Duodenal mucosa (tissue), 2 donors: ENCODE measurements around the gene CLDN5.

Experiments
- H3K27ac ChIP-seq: one replicate; pipeline ENCODE4 v1.7.0; 2013; ENCODE audit warnings: low read depth, low read length
- H3K27me3 ChIP-seq, 2 donors: one replicate each; pipeline ENCODE4 v1.7.0; 2013; ENCODE audit warnings: low read length in 2 of 2, control low read depth in 1 of 2; ENCODE audit not compliant: insufficient read depth in 2 of 2, control insufficient read depth in 1 of 2
- H3K36me3 ChIP-seq, 2 donors: one replicate each; pipeline ENCODE4 v1.7.0; 2013; ENCODE audit warnings: low read length in 2 of 2, control low read depth in 1 of 2; ENCODE audit not compliant: insufficient read depth in 2 of 2, control insufficient read depth in 1 of 2
- H3K4me1 ChIP-seq, 2 donors: one replicate each; pipeline ENCODE4 v1.7.0; 2013; ENCODE audit warnings: low read length in 2 of 2, control low read depth in 1 of 2; ENCODE audit not compliant: insufficient read depth in 2 of 2, control insufficient read depth in 1 of 2
- H3K4me3 ChIP-seq, 2 donors: one replicate each; pipeline ENCODE4 v1.7.0; 2013; ENCODE audit warnings: low read length in 2 of 2, low read depth in 1 of 2
- H3K9ac ChIP-seq, 2 donors: one replicate each; pipeline ENCODE4 v1.7.0; 2013; ENCODE audit warnings: low read length in 2 of 2, low read depth in 1 of 2
- H3K9me3 ChIP-seq, 2 donors: one replicate each; pipeline ENCODE4 v1.7.0; 2013; ENCODE audit warnings: low read length in 2 of 2, control low read depth in 1 of 2; ENCODE audit not compliant: control insufficient read depth in 1 of 2

CLDN5 gene

DNA sequence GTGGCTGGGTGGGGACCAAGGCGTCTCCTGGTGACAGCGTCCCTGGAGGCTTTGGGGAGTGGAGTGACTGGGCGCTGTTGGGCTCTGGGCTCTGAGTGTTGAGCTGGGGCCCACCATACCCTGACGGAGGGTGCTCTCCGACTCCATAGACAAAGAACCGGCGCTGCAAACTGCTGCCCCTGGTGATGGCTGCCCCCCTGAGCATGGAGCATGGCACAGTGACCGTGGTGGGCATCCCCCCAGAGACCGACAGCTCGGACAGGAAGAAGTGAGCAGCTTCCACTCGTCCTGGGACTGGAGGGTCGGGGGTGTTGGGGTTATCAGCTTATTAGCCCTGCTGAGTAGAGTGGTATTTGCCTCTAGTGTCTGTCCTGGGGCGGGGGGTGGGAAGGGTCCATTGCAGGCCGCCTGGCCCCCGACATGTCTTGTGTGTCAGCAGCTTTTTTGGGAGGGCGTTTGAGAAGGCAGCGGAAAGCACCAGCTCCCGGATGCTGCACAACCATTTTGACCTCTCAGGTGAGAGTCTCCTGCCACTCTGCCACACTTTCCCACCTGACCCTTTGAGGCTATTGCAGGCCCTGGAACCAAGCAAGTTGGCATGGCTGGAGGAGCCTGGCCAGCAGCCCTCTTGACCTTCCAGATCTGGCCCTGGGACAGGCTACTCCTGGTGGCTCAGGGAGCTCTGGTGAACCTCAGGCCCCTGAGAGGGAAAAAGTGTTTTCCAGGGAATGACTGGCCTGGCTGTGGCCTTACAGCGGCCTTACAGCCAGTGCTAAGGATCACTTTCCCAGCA, 7.6 kb downstream of the CLDN5 start:
- no peaks in the 10 kb centered on the region for H3K9me3 ChIP-seq
- no peak overlapping the region for H3K27ac ChIP-seq
- no peaks in the 10 kb centered on the region for H3K4me1 ChIP-seq
- H3K9ac ChIP-seq, result no peak overlapping the region
- no peak overlapping the region for H3K4me3 ChIP-seq
- no peaks in the 10 kb centered on the region for H3K27me3 ChIP-seq
- H3K36me3 ChIP-seq, result peaks cover 0 to 7% of the 10 kb centered on the region in 2 donors

DNA sequence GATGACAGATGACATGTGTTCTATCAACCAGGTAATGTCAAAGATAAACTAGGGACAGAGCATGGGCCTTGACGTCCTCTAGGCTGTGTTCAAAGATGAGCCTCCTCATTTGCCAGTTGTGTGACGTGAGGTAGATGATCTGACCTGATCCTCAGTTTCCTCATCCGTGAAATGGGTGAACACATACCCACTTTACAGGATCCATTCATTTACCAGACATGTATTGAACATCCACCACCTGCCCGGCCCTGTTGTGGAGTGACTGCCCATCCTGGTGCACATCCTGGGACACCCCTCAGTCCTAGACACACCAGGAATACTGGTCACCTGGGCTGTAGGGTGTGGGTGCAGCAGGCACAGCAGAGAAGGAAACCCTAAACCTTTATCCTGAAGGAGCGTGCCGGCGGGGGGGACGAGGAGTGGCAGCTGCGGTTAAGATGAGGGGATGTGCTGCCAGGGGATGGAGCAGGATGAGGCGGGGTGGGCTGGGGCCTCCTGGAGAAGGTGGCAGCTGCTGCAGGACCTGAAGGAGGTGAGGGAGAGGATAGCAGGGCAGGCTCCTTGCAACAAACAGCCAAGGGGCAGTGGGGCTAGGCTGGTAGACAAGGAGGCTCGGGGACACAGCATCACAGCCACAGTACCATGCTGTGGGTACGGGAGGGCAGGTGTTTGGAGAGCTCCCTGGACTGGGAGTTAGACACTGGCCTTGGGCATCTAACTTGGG, 8.4 kb downstream of the CLDN5 start:
- Histone ChIP-seq H3K4me1 (no peaks in the 10 kb centered on the region), H3K4me3 (no peak overlapping the region), H3K36me3 (peaks cover 0 to 7% of the 10 kb centered on the region in 2 donors), H3K9ac (no peak overlapping the region), H3K27ac (no peak overlapping the region), H3K27me3 (no peaks in the 10 kb centered on the region), H3K9me3 (no peaks in the 10 kb centered on the region)

DNA sequence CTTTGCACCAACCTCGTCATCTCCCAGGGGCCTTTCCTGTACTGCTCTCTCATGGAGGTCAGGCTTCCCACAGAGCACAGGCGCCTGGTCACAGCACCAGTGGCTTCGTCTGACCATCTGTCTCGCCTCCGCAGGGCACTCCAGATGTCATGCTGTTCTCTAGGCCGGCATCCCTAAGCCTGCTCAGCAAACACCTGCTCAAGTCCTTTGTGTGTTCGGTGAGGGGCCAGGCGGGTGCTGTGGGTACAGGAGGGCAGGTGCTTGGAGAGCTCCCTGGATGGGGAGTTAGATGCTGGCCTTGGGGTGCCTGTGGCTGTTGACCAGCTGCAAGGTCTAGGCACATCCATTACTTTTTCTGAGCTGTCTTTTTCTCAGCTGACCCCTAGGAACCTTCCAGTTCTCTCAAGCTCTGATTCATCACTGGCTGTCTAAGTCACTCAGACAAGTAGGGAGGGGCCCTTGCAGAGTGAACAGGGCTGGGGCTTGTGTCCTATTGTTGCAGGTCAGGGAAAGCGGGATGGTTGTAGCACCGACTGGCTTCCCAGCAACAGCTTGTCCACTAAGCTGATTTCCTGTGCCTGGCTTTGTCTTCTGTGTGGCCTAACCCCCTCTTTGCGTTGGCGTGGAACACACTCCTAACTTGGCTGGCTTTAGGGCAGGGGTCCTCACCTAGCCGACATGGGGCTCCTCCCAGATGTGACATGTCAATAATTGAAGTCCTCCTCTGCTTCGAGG, 9.2 kb downstream of the CLDN5 start:
- Histone ChIP-seq H3K36me3 (peaks cover 0 to 7% of the 10 kb centered on the region in 2 donors), H3K4me3 (no peak overlapping the region)

DNA sequence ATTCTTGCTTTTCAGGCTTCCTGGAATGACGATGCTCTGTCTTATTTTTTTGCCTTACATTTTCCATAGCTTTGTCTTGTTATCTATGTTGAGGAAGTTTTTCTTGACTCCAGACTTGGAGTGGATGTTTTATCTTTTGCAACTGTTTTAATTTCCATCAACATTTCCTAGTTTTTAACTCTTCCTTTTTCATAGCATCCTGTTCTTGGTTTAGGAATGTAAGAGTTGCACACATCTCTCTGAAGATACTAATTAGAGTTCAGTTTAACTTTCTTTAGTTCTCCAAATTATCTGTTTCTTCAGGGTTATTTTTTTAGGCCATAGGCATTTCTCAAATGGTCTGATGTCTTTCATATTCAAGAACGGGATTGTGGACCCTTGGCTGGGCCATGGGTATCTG, 10.4 kb downstream of the CLDN5 start:
- Histone ChIP-seq H3K27ac (no peak overlapping the region), H3K9me3 (no peaks in the 10 kb centered on the region), H3K9ac (no peak overlapping the region), H3K36me3 (peaks cover 0 to 7% of the 10 kb centered on the region in 2 donors), H3K27me3 (no peaks in the 10 kb centered on the region), H3K4me3 (no peak overlapping the region), H3K4me1 (no peaks in the 10 kb centered on the region)

More for the DNA sequence above, 9.2 kb downstream of the CLDN5 start:
- Histone ChIP-seq H3K9ac (no peak overlapping the region), H3K9me3 (no peaks in the 10 kb centered on the region), H3K27me3 (no peaks in the 10 kb centered on the region), H3K4me1 (no peaks in the 10 kb centered on the region), H3K27ac (no peak overlapping the region)

DNA sequence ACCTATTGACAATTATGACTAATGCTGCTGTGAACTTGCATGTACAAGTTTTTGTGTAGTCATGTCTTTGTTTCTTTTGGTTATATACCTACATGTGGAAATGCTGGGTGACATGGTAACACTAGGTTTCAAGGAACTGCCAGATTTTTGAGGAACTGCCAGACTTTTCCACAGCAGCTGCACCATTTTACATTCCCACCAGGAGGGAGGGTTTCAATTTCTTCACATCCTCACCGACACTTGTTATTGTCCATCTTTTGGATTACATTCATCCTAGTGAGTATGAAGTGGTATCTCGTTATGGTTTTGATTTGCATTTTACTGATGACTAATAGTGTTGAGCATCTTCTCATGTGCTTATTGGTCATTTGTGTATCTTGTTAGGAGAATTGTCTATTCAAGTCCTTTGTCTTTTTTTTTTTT, 13.3 kb downstream of the CLDN5 start:
- peaks cover 0 to 7% of the 10 kb centered on the region in 2 donors for H3K36me3 ChIP-seq
- no peaks in the 10 kb centered on the region for H3K4me1 ChIP-seq
- H3K9ac ChIP-seq, result no peak overlapping the region
- H3K4me3 ChIP-seq, result no peak overlapping the region
- H3K27me3 ChIP-seq, result no peaks in the 10 kb centered on the region
- H3K27ac ChIP-seq, result no peak overlapping the region
- no peaks in the 10 kb centered on the region for H3K9me3 ChIP-seq

DNA sequence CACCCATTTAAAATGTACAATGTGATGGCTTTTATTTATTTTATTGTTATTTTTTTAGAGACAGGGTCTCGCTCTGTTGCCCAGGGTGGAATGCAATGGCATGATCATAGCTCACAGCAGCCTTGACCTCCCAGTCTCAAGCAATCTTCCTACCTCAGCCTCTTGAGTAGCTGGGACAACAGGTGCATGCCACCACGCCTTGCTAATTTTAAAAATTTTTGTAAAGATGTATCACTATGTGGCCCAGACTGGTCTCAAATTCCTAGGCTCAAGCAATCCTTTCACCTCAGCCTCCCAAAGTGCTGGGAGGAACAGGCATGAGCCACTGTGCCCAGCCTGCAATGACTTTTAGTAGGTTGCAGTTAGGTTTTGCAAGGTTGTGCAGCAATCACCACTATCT, 14.3 kb downstream of the CLDN5 start:
- Histone ChIP-seq H3K4me1 (no peaks in the 10 kb centered on the region), H3K27me3 (no peaks in the 10 kb centered on the region), H3K9me3 (no peaks in the 10 kb centered on the region), H3K36me3 (peaks cover 0 to 7% of the 10 kb centered on the region in 2 donors), H3K9ac (no peak overlapping the region), H3K4me3 (no peak overlapping the region), H3K27ac (no peak overlapping the region)

DNA sequence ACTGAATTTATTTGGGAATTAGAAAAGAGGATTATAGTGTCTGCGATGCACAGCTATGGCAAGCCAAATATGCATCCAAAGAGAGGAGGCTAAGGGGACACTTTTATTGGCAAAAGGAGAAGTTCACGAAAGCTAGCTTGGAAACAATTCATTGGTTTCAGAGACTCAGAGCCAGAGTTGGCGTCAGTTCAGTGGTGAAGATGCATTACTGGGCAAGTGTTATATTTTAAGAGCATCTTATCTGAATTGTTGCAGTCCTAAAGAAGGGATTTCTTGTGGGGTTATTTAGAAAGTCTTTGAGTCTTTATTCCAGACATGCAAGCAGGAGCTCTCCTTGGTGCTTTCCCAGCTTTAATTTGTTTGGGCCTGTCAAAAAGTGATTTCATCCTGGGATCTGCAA, 15.0 kb downstream of the CLDN5 start:
- no peaks in the 10 kb centered on the region for H3K9me3 ChIP-seq
- no peak overlapping the region for H3K9ac ChIP-seq
- no peak overlapping the region for H3K27ac ChIP-seq
- H3K36me3 ChIP-seq, result peaks cover 0 to 1% of the 10 kb centered on the region in 2 donors
- H3K27me3 ChIP-seq, result no peaks in the 10 kb centered on the region
- H3K4me1 ChIP-seq, result no peaks in the 10 kb centered on the region
- no peak overlapping the region for H3K4me3 ChIP-seq

DNA sequence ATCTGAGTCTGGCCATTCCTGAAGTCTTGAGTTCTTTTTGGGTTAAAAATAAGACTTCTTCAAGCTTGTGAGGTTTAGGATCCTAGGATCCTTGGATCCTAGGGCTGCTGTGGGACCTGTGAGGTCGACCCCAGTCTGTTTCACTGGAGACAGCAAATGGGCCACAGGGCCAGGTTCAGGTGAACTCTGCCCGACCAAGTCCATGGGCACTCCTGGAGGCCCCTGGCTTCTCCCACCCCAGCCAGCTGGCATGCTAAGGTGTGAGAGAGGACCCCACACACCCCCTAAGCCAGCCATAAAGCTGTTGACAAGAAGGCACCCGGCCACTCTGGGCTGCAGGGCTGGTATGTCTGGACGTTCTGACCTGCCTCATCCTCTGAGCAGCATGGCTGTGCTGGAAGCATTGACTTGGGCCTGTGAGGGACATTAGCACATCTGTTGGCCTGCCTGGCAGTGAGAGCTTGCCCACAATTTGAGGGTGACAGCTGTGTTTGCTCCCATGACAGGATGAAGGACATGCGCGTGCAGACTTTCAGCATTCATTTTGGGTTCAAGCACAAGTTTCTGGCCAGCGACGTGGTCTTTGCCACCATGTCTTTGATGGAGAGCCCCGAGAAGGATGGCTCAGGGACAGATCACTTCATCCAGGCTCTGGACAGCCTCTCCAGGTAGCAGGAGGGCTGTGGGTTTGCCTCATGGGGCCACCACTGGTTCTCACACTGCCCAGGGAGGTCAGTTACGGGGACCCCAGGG, 16.0 kb downstream of the CLDN5 start:
- Histone ChIP-seq H3K36me3 (no peaks in the 10 kb centered on the region), H3K27me3 (no peaks in the 10 kb centered on the region), H3K9ac (no peak overlapping the region)

DNA sequence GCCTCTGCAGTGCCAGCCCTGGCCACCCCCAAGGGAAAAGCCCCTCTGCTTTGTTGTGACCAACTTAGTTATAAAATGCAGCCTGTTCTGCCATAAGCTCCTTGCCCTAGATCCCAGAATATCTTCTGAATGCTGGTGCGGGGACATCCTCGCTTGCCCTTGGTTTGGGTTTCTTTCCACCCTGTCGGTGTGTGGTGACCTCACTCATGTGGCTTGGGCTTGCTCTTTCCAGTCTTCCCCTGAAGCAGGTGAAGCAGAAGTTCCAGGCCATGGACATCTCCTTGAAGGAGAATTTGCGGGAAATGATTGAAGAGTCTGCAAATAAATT, 16.7 kb downstream of the CLDN5 start:
- Histone ChIP-seq H3K4me3 (no peak overlapping the region), H3K27me3 (no peaks in the 10 kb centered on the region), H3K9me3 (no peaks in the 10 kb centered on the region), H3K36me3 (no peaks in the 10 kb centered on the region), H3K9ac (no peak overlapping the region), H3K4me1 (no peaks in the 10 kb centered on the region), H3K27ac (no peak overlapping the region)

More for the DNA sequence above, 16.0 kb downstream of the CLDN5 start:
- Histone ChIP-seq H3K4me3 (no peak overlapping the region), H3K4me1 (no peaks in the 10 kb centered on the region), H3K27ac (no peak overlapping the region), H3K9me3 (no peaks in the 10 kb centered on the region)
